Measurements from ENCODE around the gene SOCS7. TPM values are rescaled to one million over a fixed set of nuclear protein-coding genes. Genes with fewer than 3 reads are reported as not detected.

Gene SOCS7
- total and polyA plus RNA-seq, 2 donors (not counting 1 experiment from before 2014, with no cell fraction given): 9.4 to 20.8 TPM

GRCh38 chr17:38421871-38422827 lies 70.5 kb downstream of the SOCS7 start:
- Histone ChIP-seq H3K4me2 (replicated peaks; ENCODE audit: low read depth, low read length, poor library complexity, severe bottlenecking) (no peak overlapping the region), H3K4me3 (ENCODE audit: control extremely low read depth in 1 of 5, extremely low read depth in 1 of 5, insufficient read depth in 1 of 5, low read depth in 2 of 5, low read length in 4 of 5) (no peak overlapping the region), H2AFZ (ENCODE audit: insufficient read depth, low read depth, low read length, poor library complexity, severe bottlenecking) (no peak overlapping the region), H3K9me3 (ENCODE audit: control extremely low read depth in 1 of 3, control insufficient read depth in 2 of 3, insufficient read depth in 1 of 3, low read length in 2 of 3) (no peaks in the 10 kb centered on the region), H3K4me1 (ENCODE audit: control insufficient read depth in 2 of 2, insufficient read depth in 2 of 2, low read length in 2 of 2) (peaks cover 6% of the 10 kb centered on the region in 2 donors), H3K36me3 (replicated peaks in 1 of 2; ENCODE audit: control extremely low read depth in 1 of 2, control insufficient read depth in 1 of 2, extremely low read depth in 1 of 2, insufficient read depth in 2 of 2, low read length in 1 of 2) (no peaks in the 10 kb centered on the region), H4K20me1 (ENCODE audit: control insufficient read depth, insufficient read depth, low read length, poor library complexity, severe bottlenecking) (no peaks in the 10 kb centered on the region), H3K9ac (ENCODE audit: low read length) (no peak overlapping the region), H3K27me3 (replicated peaks in 1 of 4; ENCODE audit: control extremely low read depth in 1 of 4, control insufficient read depth in 3 of 4, insufficient read depth in 4 of 4, low read length in 3 of 4) (peaks cover 0 to 91% (median 30%) of the 10 kb centered on the region in 4 experiments), H3K27ac (ENCODE audit: low read length in 2 of 2) (no peak overlapping the region), H3K79me2 (ENCODE audit: control insufficient read depth, insufficient read depth, low read length) (no peaks in the 10 kb centered on the region)
- ATAC-seq (ENCODE audit: low read depth) (no peak), DNase-seq (no peak)
- POLR2A ChIA-PET: no interaction called here
- Mint-ChIP-seq H3K4me1 (peaks cover 10% of the 10 kb centered on the region), H3K27me3 (peaks cover 52% of the 10 kb centered on the region), H3K9me3 (ENCODE audit: insufficient read depth) (no peaks in the 10 kb centered on the region), H3K4me3 (no peak overlapping the region), H3K27ac (no peak overlapping the region)
- 92% methylated on average over 14 of the region's 17 CpGs for WGBS (ENCODE audit: insufficient coverage)
- no peak for TF ChIP-seq CTCF (IDR thresholded peaks at IDR 0.05)
- TF ChIP-seq EZH2 (IDR thresholded peaks at IDR 0.05; ENCODE audit: borderline replicate concordance, insufficient read depth, low read depth, low read length, poor library complexity, severe bottlenecking): no peak
- CTCF ChIA-PET: interaction anchor here (0.6 to 12.4 kb wide), 5 partner anchors 17 to 246 kb away, joined by 3 to 323 read pairs (median 4); partner anchors contain the start of gene SOCS7
- intact Hi-C loops (cut with micrococcal nuclease): loop anchor here (2.0 to 10.0 kb wide), 2 partner anchors 63 to 133 kb away; no protein-coding TSS in a partner anchor
